HG03175 (cell line): Measurements from ENCODE around the gene NBPF11.
"Not testable (repeated sequence)": the region's sequence is repeated elsewhere in the genome, so short reads cannot be mapped to it uniquely, and the experiment has no call there.

Experiments
- ATAC-seq: cut with Tn5 transposase; IDR thresholded peaks from one replicate; pipeline ENCODE4 v1.9.1; 2021; ENCODE audit warnings: mild to moderate bottlenecking, moderate library complexity; ENCODE audit not compliant: unreplicated experiment

Gene NBPF11

GRCh38 chr1:148151371-148151819 lies 686 bp downstream of the NBPF11 start:
- peak; percentile 18 for ATAC-seq

GRCh38 chr1:148150945-148151344 lies 1.1 kb downstream of the NBPF11 start:
- ATAC-seq, result not testable (repeated sequence)

DNA sequence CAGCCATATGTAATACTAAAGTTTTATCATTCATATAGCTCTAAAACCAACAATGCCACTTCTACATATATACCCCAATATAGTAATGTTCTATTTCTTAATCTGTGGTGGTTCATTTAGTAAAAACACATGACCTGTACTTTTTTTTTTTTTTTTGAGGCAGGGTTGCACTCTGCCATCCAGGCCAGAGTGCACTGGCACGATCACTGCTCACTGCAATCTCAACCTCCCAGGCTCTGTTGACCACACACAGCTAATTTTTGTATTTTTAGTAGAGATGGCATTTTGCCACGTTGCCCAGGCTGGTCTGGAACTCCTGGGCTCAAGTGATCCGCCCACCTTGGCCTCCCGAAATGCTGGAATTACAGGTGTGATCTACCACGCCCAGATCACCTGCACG lies 2.1 kb downstream of the NBPF11 start:
- ATAC-seq, result not testable (repeated sequence)

DNA sequence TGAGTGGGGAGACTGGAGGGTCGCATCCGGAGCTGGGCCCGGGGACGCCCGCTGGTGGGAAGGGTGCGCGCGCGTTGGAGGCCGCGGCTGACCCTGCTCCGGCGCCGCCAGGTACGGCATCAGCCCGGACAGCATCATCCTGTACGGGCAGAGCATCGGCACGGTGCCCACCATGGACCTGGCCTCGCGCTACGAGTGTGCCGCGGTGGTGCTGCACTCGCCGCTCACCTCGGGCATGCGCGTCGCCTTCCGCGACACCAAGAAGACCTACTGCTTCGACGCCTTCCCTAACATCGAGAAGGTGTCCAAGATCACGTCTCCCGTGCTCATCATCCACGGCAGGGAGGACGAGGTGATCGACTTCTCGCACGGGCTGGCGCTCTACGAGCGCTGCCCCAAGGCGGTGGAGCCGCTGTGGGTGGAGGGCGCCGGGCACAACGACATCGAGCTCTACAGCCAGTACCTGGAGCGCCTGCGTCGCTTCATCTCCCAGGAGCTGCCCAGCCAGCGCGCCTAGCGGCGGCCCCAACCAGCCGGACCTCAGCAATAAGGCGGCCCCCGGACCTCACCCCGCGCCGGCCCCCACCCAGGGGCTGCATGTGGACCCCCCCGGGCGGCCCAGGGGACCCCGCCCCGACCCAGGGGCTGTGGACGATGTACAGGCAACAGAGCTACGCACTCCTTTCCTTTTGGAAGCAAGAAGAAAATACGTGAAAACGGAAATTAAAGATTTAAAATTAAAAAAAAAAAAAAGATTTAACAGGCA lies 2.8 kb downstream of the NBPF11 start:
- not testable (repeated sequence) for ATAC-seq

DNA sequence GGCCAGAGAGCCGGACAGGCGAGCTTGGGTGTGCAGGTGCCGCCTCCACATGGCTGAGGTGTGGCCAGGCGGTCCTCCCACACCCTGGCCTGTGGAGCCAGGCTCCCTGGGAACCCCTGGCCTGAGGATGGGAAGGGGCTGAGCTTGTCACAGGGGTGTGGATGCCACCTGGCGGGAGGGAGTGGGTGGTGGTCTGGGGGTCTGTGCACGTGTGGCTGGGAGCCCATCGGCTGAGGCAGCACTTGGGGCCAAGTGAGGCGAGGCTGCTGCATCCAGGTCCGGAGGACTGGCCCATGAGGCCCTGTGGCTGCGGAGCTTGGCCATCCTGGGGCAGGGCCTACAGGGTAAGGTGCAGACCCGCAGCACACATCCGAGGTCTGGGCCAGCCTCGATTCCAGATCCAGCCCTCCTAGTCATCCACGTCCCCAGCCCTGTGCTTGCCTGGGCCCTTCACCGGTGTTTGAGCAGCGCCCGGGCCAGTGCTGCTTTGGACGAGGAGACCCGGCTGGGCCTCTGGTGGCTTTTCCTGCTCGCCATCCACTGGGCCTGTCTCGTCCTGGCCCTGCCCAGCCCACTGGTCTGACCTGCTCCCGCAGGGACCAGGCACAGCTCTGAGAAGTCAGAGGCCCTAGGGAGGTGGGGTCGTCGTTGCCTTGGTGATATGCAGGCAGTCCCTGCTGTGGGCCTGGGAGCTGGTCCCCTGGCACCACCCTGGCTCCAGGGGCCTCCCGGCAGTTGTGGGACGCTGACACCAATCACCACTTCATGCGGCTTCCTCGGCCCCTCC lies 4.8 kb downstream of the NBPF11 start:
- not testable (repeated sequence) for ATAC-seq

DNA sequence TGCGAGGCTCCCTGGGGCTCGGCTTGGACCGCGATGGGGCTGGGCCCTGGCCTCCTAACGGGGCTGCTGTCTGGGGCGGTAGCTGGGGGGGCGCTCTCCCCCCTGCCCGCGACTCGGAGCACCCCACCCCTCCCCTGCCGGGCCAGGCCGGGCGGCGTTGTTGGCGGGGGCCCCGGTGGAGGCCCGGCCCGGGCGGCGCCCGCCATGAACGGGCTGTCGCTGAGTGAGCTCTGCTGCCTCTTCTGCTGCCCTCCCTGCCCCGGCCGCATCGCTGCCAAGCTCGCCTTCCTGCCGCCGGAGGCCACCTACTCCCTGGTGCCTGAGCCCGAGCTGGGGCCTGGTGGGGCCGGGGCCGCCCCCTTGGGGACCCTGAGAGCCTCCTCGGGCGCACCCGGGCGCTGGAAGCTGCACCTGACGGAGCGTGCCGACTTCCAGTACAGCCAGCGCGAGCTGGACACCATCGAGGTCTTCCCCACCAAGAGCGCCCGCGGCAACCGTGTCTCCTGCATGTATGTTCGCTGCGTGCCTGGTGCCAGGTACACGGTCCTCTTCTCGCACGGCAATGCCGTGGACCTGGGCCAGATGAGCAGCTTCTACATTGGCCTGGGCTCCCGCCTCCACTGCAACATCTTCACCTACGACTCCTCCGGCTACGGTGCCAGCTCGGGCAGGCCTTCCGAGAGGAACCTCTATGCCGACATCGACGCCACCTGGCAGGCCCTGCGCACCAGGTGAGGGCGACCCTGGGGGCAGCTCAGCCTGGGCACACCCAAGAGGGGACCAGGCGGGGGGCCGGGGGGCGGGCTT lies 5.7 kb downstream of the NBPF11 start:
- ATAC-seq, result not testable (repeated sequence)

- ATAC-seq, result not testable (repeated sequence)
Measured at GRCh38 chr1:148143223-148143622, 8.9 kb downstream of the NBPF11 start.

DNA sequence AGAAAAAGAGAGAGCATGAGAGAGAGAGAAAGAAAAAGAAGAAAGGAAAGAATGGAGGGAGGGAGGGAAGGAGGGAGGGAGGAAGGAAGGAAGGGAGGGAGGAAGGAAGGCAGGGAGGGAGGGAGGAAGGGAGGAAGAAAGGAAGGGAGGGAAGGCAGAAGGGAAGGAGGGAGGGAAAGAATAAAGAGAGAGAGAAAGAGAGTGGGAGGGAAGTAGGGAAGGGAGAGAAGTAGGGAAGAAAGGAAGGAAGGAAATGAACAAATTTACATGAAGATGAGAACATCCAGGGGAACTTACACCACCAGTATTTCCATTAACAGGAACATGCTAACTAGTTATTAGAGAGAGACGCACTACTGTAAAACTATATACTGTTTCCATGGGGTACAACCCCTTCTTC lies 10.1 kb downstream of the NBPF11 start:
- not testable (repeated sequence) for ATAC-seq

- not testable (repeated sequence) for ATAC-seq
Measured at GRCh38 chr1:148138606-148139005, 13.5 kb downstream of the NBPF11 start.

GRCh38 chr1:148122341-148122740 lies 29.7 kb downstream of the NBPF11 start:
- not testable (repeated sequence) for ATAC-seq

- ATAC-seq, result not testable (repeated sequence)
Measured at GRCh38 chr1:148120395-148120794, 31.7 kb downstream of the NBPF11 start.

GRCh38 chr1:148095732-148096131 lies 56.3 kb downstream of the NBPF11 start:
- ATAC-seq, result not testable (repeated sequence)

GRCh38 chr1:148086196-148086595 lies 65.9 kb downstream of the NBPF11 start:
- not testable (repeated sequence) for ATAC-seq

DNA sequence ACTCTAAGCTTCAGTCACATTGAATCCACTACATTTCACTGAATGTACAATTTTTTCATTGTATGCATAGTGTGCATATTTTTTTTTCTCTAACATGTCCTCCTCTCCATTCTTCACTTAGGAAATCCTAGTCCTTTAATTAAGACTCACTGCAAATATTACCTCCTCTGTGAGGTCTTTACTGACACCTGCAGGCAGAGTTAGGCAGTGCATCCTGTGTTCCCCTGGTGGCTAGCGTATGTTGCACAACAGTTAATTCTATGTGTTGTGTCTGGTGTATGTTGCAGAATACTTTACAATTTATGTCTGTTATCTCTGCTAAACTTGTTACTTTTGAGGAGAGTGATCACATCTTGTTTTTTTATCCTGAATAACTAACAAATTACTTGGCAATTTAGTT lies 70.9 kb downstream of the NBPF11 start:
- peak; percentile 70 for ATAC-seq

DNA sequence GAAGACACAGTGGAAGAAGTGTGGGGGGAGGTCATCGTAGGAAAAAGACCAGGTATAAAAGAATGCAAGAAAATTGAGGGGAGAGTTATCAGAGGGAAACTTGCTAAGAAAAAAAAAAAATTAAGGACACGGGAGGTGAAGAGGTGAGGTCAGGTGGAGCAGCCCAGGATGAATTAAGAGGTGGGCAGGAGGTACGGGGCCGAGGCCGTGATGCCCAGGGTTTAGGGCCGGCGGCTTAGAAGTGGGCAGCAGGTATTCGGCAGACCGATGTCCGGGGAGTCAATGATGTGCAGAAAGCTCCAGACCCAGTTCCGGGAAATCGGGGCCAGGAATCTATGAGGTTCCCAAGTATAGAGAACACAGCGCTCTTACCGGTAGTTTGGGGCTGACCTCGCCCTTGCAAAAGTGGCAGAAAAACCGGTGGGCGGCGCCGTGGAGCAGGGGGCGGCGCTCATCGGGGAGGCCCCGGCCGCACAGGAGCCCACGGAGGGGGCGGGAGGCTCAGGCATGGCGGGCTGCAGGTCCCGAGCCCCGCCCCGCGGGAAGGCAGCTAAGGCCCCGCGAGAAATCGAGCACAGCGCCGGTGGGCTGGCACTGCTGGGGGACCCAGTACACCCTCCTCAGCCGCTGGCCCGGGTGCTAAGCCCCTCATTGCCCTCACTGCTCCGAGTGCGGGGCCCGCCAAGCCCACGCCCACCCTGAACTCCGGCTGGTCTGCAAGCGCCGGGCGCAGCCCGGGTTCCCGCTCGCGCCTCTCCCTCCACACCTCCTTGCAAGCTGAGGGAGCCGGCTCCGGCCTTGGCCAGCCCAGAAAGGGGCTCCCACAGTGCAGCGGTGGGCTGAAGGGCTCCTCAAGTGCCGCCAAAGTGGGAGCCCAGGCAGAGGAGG lies 73.2 kb downstream of the NBPF11 start:
- not testable (repeated sequence) for ATAC-seq

- ATAC-seq, result not testable (repeated sequence)
Measured at GRCh38 chr1:148078090-148078489, 74.0 kb downstream of the NBPF11 start.

- ATAC-seq, result not testable (repeated sequence)
Measured at GRCh38 chr1:148077458-148077857, 74.6 kb downstream of the NBPF11 start.

DNA sequence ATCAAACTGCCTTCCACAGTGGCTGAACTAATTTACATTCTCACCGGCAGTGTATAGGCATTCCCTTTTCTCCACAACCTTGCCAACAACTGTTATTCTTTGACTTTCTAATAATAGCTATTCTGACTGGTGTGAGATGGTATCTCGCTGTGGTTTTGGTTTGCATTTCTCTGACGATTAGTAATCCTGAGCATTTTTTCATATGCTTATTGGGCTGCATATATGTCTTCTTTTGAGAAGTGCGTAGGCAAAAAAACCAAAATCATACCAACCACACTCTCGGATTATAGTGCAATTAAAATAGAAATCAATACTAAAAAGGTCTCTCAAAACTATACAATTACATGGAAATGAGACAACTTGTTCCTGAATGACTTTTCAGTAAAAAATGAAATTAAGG lies 78.7 kb downstream of the NBPF11 start:
- ATAC-seq, result not testable (repeated sequence)

- not testable (repeated sequence) for ATAC-seq
Measured at GRCh38 chr1:148068606-148069005, 83.5 kb downstream of the NBPF11 start.

GRCh38 chr1:148068201-148068600 lies 83.9 kb downstream of the NBPF11 start:
- ATAC-seq, result not testable (repeated sequence)
